ENCODE data around the gene DOHH. TPM values are rescaled to one million over a fixed set of nuclear protein-coding genes. Genes with fewer than 3 reads are reported as not detected.

The DOHH gene
- total RNA-seq, 1 donor: 1.4 TPM

GRCh38 chr19:3483226-3483628, 17.2 kb downstream of the DOHH start, which contains the start of gene SMIM44:
Gene SMIM44, minus strand, starts transcription at chr19:3483441. Its CDS starts 38 bp downstream, at chr19:3483403.
- no peaks in the 10 kb centered on the region for H3K27me3 ChIP-seq (ENCODE audit: insufficient read depth, low read length)
- no peaks in the 10 kb centered on the region for H3K9me3 ChIP-seq (ENCODE audit: low read depth, low read length)
- H3K4me1 ChIP-seq (ENCODE audit: insufficient read depth, low read length): no peaks in the 10 kb centered on the region
- H3K4me3 ChIP-seq (ENCODE audit: low read length): no peak within 1 kb of the TSS

- Histone ChIP-seq H3K4me1 (ENCODE audit: insufficient read depth, low read length) (no peaks in the 10 kb centered on the region), H3K9me3 (ENCODE audit: low read depth, low read length) (no peaks in the 10 kb centered on the region), H3K27me3 (ENCODE audit: insufficient read depth, low read length) (no peaks in the 10 kb centered on the region), H3K4me3 (ENCODE audit: low read length) (no peak overlapping the region)
These were observed 17.8 kb downstream of the DOHH start for GRCh38 chr19:3482507-3483225.

GRCh38 chr19:3481241-3482090, 19.0 kb downstream of the DOHH start:
- no peaks in the 10 kb centered on the region for H3K4me1 ChIP-seq (ENCODE audit: insufficient read depth, low read length)
- H3K4me3 ChIP-seq (ENCODE audit: low read length): no peak overlapping the region
- no peaks in the 10 kb centered on the region for H3K27me3 ChIP-seq (ENCODE audit: insufficient read depth, low read length)
- H3K9me3 ChIP-seq (ENCODE audit: low read depth, low read length): no peaks in the 10 kb centered on the region

- no peaks in the 10 kb centered on the region for H3K9me3 ChIP-seq (ENCODE audit: low read depth, low read length)
- H3K27me3 ChIP-seq (ENCODE audit: insufficient read depth, low read length): no peaks in the 10 kb centered on the region
- H3K4me3 ChIP-seq (ENCODE audit: low read length): no peak within 1 kb of the TSS
- no peaks in the 10 kb centered on the region for H3K4me1 ChIP-seq (ENCODE audit: insufficient read depth, low read length)
These were observed 19.9 kb downstream of the DOHH start, which contains the start of gene SMIM24 for GRCh38 chr19:3480383-3481091. Gene SMIM24, minus strand, starts transcription at chr19:3480525. Its CDS starts 62 bp downstream, at chr19:3480463.

- H3K4me3 ChIP-seq (ENCODE audit: low read length): no peak overlapping the region
- H3K9me3 ChIP-seq (ENCODE audit: low read depth, low read length): no peaks in the 10 kb centered on the region
- no peaks in the 10 kb centered on the region for H3K27me3 ChIP-seq (ENCODE audit: insufficient read depth, low read length)
- H3K4me1 ChIP-seq (ENCODE audit: insufficient read depth, low read length): no peaks in the 10 kb centered on the region
These were observed 20.6 kb downstream of the DOHH start for GRCh38 chr19:3479834-3480215.

- Histone ChIP-seq H3K27me3 (ENCODE audit: insufficient read depth, low read length) (no peaks in the 10 kb centered on the region), H3K9me3 (ENCODE audit: low read depth, low read length) (no peaks in the 10 kb centered on the region), H3K4me3 (ENCODE audit: low read length) (no peak overlapping the region), H3K4me1 (ENCODE audit: insufficient read depth, low read length) (no peaks in the 10 kb centered on the region)
These were observed 21.2 kb downstream of the DOHH start for GRCh38 chr19:3479177-3479833.

- no peak overlapping the region for H3K4me3 ChIP-seq (ENCODE audit: low read length)
- H3K27me3 ChIP-seq (ENCODE audit: insufficient read depth, low read length): no peaks in the 10 kb centered on the region
- no peaks in the 10 kb centered on the region for H3K4me1 ChIP-seq (ENCODE audit: insufficient read depth, low read length)
- no peaks in the 10 kb centered on the region for H3K9me3 ChIP-seq (ENCODE audit: low read depth, low read length)
These were observed 21.9 kb downstream of the DOHH start for GRCh38 chr19:3478409-3479176.

GRCh38 chr19:3477951-3478350, 22.5 kb downstream of the DOHH start:
- H3K27me3 ChIP-seq (ENCODE audit: insufficient read depth, low read length): no peaks in the 10 kb centered on the region
- H3K9me3 ChIP-seq (ENCODE audit: low read depth, low read length): no peaks in the 10 kb centered on the region
- no peak overlapping the region for H3K4me3 ChIP-seq (ENCODE audit: low read length)
- H3K4me1 ChIP-seq (ENCODE audit: insufficient read depth, low read length): no peaks in the 10 kb centered on the region

GRCh38 chr19:3477506-3477905, 23.0 kb downstream of the DOHH start:
- H3K4me3 ChIP-seq (ENCODE audit: low read length): no peak overlapping the region
- no peaks in the 10 kb centered on the region for H3K4me1 ChIP-seq (ENCODE audit: insufficient read depth, low read length)
- H3K9me3 ChIP-seq (ENCODE audit: low read depth, low read length): no peaks in the 10 kb centered on the region
- no peaks in the 10 kb centered on the region for H3K27me3 ChIP-seq (ENCODE audit: insufficient read depth, low read length)

GRCh38 chr19:3476830-3477229, 23.6 kb downstream of the DOHH start:
- no peaks in the 10 kb centered on the region for H3K4me1 ChIP-seq (ENCODE audit: insufficient read depth, low read length)
- H3K9me3 ChIP-seq (ENCODE audit: low read depth, low read length): no peaks in the 10 kb centered on the region
- H3K4me3 ChIP-seq (ENCODE audit: low read length): no peak overlapping the region
- no peaks in the 10 kb centered on the region for H3K27me3 ChIP-seq (ENCODE audit: insufficient read depth, low read length)

GRCh38 chr19:3475449-3475848, 25.0 kb downstream of the DOHH start:
- no peaks in the 10 kb centered on the region for H3K27me3 ChIP-seq (ENCODE audit: insufficient read depth, low read length)
- no peaks in the 10 kb centered on the region for H3K9me3 ChIP-seq (ENCODE audit: low read depth, low read length)
- H3K4me1 ChIP-seq (ENCODE audit: insufficient read depth, low read length): no peaks in the 10 kb centered on the region
- no peak overlapping the region for H3K4me3 ChIP-seq (ENCODE audit: low read length)

- H3K9me3 ChIP-seq (ENCODE audit: low read depth, low read length): no peaks in the 10 kb centered on the region
- no peaks in the 10 kb centered on the region for H3K27me3 ChIP-seq (ENCODE audit: insufficient read depth, low read length)
- H3K4me1 ChIP-seq (ENCODE audit: insufficient read depth, low read length): no peaks in the 10 kb centered on the region
- H3K4me3 ChIP-seq (ENCODE audit: low read length): no peak overlapping the region
These were observed 25.9 kb downstream of the DOHH start for GRCh38 chr19:3474614-3475013.

GRCh38 chr19:3474010-3474409, 26.5 kb downstream of the DOHH start:
- H3K27me3 ChIP-seq (ENCODE audit: insufficient read depth, low read length): no peaks in the 10 kb centered on the region
- H3K4me1 ChIP-seq (ENCODE audit: insufficient read depth, low read length): no peaks in the 10 kb centered on the region
- no peaks in the 10 kb centered on the region for H3K9me3 ChIP-seq (ENCODE audit: low read depth, low read length)
- H3K4me3 ChIP-seq (ENCODE audit: low read length): no peak overlapping the region

Data from mononuclear cell (primary cell).